LNCAP (cell line): ENCODE results near the gene IGSF3.

Experiments used
- TF ChIP-seq, protein P1 (sequence below): fragments of 450-650 bp; IDR thresholded peaks from 2 replicates; pipeline ENCODE4 v1.5.1; 2017; ENCODE audit warnings: mild to moderate bottlenecking

The IGSF3 gene

DNA sequence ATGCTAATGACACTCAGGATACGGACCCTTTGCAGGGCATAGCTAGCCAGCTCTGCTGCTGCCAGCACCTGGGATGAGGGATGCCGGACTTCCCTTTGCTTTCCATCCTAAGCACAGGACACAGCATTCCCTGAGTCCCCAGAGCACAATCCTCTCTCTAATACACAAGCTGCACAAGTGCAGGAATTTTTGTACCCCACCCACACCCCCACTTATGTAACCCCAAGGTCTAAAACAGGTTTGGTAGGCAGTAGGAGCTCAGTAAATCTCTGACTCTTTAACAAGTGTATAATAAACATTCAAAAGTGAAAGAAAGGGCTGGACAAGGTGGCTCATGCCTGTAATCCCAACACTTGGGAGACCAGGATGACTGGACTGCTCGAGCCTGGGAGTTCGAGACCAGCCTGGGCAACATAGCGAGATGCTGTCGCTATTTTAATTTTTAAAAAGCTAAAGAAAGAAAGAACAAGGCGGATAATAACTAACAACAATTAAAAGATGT is 42.2 kb upstream of the IGSF3 start:
- TF ChIP-seq, protein P1, sequence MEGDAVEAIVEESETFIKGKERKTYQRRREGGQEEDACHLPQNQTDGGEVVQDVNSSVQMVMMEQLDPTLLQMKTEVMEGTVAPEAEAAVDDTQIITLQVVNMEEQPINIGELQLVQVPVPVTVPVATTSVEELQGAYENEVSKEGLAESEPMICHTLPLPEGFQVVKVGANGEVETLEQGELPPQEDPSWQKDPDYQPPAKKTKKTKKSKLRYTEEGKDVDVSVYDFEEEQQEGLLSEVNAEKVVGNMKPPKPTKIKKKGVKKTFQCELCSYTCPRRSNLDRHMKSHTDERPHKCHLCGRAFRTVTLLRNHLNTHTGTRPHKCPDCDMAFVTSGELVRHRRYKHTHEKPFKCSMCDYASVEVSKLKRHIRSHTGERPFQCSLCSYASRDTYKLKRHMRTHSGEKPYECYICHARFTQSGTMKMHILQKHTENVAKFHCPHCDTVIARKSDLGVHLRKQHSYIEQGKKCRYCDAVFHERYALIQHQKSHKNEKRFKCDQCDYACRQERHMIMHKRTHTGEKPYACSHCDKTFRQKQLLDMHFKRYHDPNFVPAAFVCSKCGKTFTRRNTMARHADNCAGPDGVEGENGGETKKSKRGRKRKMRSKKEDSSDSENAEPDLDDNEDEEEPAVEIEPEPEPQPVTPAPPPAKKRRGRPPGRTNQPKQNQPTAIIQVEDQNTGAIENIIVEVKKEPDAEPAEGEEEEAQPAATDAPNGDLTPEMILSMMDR: no peak

DNA sequence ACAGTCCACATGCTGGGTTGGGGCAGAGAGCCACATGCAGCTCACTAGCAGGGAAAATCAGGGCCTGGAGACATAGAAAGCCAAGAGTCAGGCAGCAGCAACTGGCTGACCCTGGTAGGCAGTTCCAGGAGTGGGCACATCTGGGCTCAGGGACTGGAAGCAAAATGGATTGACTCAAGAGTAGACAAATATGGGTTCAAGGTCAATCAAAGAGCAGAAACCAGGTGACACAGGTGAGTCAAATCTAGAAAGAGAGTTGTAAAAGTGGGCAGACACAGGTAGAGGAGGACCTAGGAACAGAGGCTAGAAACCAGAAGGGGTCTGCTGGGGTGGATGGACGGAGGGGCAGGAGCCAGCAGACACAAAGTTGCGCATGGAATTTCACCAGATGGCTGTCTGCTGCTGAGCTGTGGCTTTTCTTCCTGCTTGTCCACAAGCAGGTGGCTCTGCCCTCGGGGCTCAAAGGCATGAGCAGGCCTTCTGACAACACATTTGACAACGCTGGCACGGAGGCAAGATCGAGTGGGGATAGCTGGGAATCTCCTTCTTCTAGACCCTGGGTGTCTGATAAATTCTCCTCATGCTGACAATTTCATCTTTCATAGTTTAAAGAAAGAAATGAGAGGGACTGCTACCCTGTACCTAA is 40.8 kb upstream of the IGSF3 start:
- TF ChIP-seq, protein P1: no peak

DNA sequence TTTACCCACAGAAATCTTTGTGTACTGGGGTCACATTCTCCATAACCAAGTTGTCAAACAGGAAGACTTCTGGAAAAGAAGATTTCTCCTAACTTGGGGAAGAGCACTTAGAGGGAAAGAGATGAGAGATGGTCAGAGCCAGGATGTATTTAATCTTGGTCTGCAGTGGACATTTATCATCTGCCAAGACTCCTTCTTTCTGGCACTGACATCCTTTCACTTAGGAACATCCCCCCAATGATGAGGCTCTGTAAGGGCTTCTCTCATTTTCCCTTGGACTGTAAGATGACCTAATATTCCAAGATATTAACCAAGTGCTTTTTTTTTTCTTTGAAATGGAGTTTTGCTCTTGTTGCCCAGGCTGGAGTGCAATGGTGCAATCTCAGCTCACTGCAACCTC is 39.3 kb upstream of the IGSF3 start:
- TF ChIP-seq, protein P1: no peak

DNA sequence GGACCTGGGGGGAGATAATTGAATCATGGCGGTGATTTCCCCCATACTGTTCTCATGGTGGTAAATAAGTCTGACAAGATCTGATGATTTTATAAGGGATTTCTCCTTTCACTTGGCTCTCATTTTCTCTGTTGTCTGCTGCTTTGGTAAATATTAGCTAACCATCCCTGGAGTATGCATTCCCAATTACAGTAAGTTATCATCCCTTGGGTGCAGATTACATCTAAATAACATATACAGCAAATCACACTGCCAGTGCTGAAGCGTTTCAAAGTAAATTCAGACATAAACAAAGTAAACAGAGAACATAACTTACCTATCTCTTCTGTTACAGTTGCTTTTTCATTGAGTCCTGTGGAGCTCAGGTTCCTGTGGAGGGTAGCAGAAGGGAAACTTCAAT is 38.6 kb upstream of the IGSF3 start:
- TF ChIP-seq, protein P1: no peak

DNA sequence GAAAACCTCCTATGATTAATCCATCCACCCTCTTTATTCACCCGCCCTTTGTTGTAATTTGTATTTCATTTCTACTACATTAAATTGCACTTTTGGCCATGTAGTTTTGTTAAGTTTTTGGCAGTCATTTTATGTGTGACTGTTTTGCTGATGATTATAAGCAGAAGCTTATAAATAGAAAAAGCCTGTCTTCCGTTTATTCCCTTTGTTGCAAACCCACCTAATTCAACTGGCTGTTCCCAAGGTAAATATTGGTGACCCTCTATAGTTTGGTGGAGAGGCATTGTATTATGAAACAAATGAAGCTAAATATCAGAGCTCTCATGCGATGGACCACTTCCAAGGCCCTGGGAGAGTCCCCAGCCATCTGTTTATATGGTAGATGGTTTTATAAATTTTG is 36.7 kb upstream of the IGSF3 start:
- TF ChIP-seq, protein P1: no peak

DNA sequence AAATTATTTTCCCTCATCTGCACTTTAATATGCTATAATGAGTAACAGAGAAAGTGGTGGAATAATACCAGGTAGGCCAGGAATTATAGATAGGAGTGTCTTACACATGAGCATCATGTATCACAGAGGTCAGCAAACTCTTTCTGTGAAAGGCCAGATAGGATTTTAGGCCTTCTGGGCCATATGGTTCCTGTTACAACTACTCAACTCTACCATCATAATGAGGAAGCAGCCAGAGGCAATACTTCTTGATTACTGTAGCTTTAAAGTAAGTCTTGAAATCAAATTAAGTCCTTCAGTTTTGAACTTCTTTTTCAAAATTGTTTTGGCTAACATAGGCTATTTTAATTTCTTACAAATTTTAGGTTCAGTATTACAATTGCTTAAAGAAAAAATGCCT is 32.1 kb upstream of the IGSF3 start:
- TF ChIP-seq, protein P1: no peak

DNA sequence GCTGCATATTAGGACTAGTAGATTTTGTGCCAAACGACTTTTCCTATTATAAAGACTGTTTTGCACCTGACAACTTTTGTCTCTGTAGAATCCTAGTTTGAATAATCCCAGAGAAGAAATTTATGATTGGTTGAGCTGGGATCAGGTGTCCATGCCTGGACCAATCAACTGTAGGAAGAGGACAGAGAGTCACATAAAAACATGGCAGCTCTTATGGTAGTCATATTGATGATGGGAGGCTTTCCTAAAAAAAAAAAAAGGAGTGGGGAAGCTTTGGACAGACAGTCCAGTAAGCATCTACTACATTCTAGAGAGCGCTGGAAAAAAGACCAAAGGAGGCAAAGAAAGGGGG is 30.7 kb upstream of the IGSF3 start:
- TF ChIP-seq, protein P1: no peak
